ENCODE measurements around the gene UBE2E2. TPM values are rescaled to one million over a fixed set of nuclear protein-coding genes. Genes with fewer than 3 reads are reported as not detected.

The UBE2E2 gene
- total and polyA plus RNA-seq, 4 donors, result 21.5 to 87.5 (median 29.0) TPM

DNA sequence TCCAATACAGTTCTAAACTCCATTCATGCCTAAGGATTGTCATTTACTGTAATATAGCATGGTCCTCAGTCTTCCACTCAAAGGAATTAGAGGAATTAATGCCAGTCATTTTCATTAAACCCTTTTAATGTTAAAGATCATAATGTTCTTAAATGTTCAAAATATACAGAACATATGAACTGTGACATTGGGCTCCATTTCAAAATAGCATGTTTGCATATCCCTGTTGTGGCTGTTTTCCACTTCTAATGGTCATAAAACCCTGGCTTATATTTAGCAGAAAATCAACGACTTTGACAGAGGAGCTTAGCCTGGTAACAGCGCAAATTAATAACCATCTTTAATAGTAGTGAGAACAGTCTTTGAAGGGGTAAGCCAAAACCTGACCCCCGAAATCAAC is 260.7 kb downstream of the UBE2E2 start:
- peaks cover 0 to 23% (median 6%) of the 10 kb centered on the region in 5 donors for H3K4me1 ChIP-seq (ENCODE audit: control insufficient read depth in 5 of 5, insufficient read depth in 5 of 5, low read length in 5 of 5)
- no peaks in the 10 kb centered on the region for H3K36me3 ChIP-seq (ENCODE audit: control insufficient read depth in 4 of 4, insufficient read depth in 4 of 4, low read length in 4 of 4)
- TF ChIP-seq, protein P1, sequence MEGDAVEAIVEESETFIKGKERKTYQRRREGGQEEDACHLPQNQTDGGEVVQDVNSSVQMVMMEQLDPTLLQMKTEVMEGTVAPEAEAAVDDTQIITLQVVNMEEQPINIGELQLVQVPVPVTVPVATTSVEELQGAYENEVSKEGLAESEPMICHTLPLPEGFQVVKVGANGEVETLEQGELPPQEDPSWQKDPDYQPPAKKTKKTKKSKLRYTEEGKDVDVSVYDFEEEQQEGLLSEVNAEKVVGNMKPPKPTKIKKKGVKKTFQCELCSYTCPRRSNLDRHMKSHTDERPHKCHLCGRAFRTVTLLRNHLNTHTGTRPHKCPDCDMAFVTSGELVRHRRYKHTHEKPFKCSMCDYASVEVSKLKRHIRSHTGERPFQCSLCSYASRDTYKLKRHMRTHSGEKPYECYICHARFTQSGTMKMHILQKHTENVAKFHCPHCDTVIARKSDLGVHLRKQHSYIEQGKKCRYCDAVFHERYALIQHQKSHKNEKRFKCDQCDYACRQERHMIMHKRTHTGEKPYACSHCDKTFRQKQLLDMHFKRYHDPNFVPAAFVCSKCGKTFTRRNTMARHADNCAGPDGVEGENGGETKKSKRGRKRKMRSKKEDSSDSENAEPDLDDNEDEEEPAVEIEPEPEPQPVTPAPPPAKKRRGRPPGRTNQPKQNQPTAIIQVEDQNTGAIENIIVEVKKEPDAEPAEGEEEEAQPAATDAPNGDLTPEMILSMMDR (IDR thresholded peaks at IDR 0.05; ENCODE audit: control extremely low read depth, extremely low read depth), result no peak
- ATAC-seq (ENCODE audit: insufficient read depth, low FRiP score) (no peak), DNase-seq (peak in 2 of 3 donors; percentile 82 to 89)
- no peak overlapping the region for H3K27ac ChIP-seq (ENCODE audit: low read depth in 1 of 2, low read length in 1 of 2)
- H3K9me3 ChIP-seq (ENCODE audit: control insufficient read depth in 4 of 4, insufficient read depth in 3 of 4, low read length in 3 of 4), result no peaks in the 10 kb centered on the region
- no peak overlapping the region for H3K9ac ChIP-seq (ENCODE audit: insufficient read depth in 1 of 2, low read length in 2 of 2)
- no peak overlapping the region for H3K4me3 ChIP-seq
- H3K27me3 ChIP-seq (ENCODE audit: control insufficient read depth in 3 of 3, insufficient read depth in 3 of 3, low read length in 2 of 3), result no peaks in the 10 kb centered on the region
- WGBS, 2 donors, result 87 to 93% methylated on average over 3 of the region's 3 CpGs

DNA sequence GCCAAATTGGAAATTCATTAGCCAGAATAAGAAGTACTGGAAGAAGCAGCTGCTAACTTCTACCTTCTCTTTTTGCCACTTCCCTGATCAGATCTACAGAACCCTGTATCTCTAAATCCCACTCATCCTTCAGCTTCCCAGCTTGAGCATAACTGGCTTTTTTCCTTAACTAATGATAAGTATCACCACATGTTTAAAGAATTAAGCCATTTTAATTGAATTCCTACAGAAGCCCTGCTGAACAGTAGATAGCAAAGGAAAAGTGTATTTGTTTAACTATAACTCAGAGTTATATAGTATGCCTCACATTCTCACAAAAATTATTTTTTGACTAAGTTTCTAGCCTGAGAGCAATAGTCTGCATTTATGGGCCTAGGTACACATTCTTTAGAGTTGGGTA is 262.4 kb downstream of the UBE2E2 start:
- TF ChIP-seq, protein P1 (IDR thresholded peaks at IDR 0.05; ENCODE audit: control extremely low read depth, extremely low read depth), result no peak
- Histone ChIP-seq H3K27ac (ENCODE audit: low read depth in 1 of 2, low read length in 1 of 2) (no peak overlapping the region), H3K36me3 (ENCODE audit: control insufficient read depth in 4 of 4, insufficient read depth in 4 of 4, low read length in 4 of 4) (no peaks in the 10 kb centered on the region), H3K4me3 (no peak overlapping the region), H3K9ac (ENCODE audit: insufficient read depth in 1 of 2, low read length in 2 of 2) (no peak overlapping the region), H3K27me3 (ENCODE audit: control insufficient read depth in 3 of 3, insufficient read depth in 3 of 3, low read length in 2 of 3) (no peaks in the 10 kb centered on the region), H3K4me1 (ENCODE audit: control insufficient read depth in 5 of 5, insufficient read depth in 5 of 5, low read length in 5 of 5) (peaks cover 0 to 15% (median 0%) of the 10 kb centered on the region in 5 donors), H3K9me3 (ENCODE audit: control insufficient read depth in 4 of 4, insufficient read depth in 3 of 4, low read length in 3 of 4) (no peaks in the 10 kb centered on the region)
- no peak for DNase-seq
- ATAC-seq (ENCODE audit: insufficient read depth, low FRiP score), result no peak

DNA sequence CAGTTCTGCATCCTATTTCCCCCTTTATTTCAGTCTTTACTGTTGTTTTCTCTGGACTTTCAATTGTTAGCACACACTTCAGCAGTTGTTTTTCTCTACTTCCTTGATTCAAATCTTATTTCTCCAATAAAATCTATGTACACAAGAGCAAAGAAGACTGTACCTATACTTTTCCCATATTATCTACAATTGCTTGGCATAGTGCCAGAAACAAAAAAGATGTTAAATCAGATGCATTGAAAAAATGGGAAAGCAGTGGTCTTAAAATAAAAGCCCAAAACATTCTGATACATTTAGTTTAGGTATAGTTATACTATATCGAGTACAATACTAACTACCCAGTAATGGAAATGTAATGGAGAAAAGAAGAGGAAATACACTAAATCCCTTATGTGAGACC is 265.1 kb downstream of the UBE2E2 start:
- Histone ChIP-seq H3K36me3 (ENCODE audit: control insufficient read depth in 4 of 4, insufficient read depth in 4 of 4, low read length in 4 of 4) (no peaks in the 10 kb centered on the region), H3K9me3 (ENCODE audit: control insufficient read depth in 4 of 4, insufficient read depth in 3 of 4, low read length in 3 of 4) (no peaks in the 10 kb centered on the region), H3K27ac (ENCODE audit: low read depth in 1 of 2, low read length in 1 of 2) (no peak overlapping the region), H3K4me1 (ENCODE audit: control insufficient read depth in 5 of 5, insufficient read depth in 5 of 5, low read length in 5 of 5) (peaks cover 0 to 14% (median 3%) of the 10 kb centered on the region in 5 donors), H3K9ac (ENCODE audit: insufficient read depth in 1 of 2, low read length in 2 of 2) (no peak overlapping the region), H3K4me3 (no peak overlapping the region), H3K27me3 (ENCODE audit: control insufficient read depth in 3 of 3, insufficient read depth in 3 of 3, low read length in 2 of 3) (no peaks in the 10 kb centered on the region)
- DNase-seq, result no peak
- TF ChIP-seq, protein P1 (IDR thresholded peaks at IDR 0.05; ENCODE audit: control extremely low read depth, extremely low read depth), result no peak
- no peak for ATAC-seq (ENCODE audit: insufficient read depth, low FRiP score)
- 94 to 95% methylated on average over 1 of the region's 1 CpG for WGBS, 2 donors

Measured in lung (tissue), 12 donors.